ENCODE measurements around the gene LRRK1. TPM values are rescaled to one million over a fixed set of nuclear protein-coding genes. Genes with fewer than 3 reads are reported as not detected.

The LRRK1 gene
- total RNA-seq, 4 donors from 2014 or later = 7.1 to 29.3 (median 8.5) TPM

- 42 to 72% methylated on average over 6 to 17 of the region's 36 CpGs for WGBS, 2 donors
- no peak for TF ChIP-seq POLR2A (IDR thresholded peaks at IDR 0.05)
- TF ChIP-seq, protein P1, sequence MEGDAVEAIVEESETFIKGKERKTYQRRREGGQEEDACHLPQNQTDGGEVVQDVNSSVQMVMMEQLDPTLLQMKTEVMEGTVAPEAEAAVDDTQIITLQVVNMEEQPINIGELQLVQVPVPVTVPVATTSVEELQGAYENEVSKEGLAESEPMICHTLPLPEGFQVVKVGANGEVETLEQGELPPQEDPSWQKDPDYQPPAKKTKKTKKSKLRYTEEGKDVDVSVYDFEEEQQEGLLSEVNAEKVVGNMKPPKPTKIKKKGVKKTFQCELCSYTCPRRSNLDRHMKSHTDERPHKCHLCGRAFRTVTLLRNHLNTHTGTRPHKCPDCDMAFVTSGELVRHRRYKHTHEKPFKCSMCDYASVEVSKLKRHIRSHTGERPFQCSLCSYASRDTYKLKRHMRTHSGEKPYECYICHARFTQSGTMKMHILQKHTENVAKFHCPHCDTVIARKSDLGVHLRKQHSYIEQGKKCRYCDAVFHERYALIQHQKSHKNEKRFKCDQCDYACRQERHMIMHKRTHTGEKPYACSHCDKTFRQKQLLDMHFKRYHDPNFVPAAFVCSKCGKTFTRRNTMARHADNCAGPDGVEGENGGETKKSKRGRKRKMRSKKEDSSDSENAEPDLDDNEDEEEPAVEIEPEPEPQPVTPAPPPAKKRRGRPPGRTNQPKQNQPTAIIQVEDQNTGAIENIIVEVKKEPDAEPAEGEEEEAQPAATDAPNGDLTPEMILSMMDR (IDR thresholded peaks at IDR 0.05) = no peak
- DNase-seq = no peak
- Histone ChIP-seq H3K4me1 (peaks cover 7 to 10% of the 10 kb centered on the region in 2 donors), H3K27me3 (peaks cover 3% of the 10 kb centered on the region), H3K36me3 (no peaks in the 10 kb centered on the region), H3K9me3 (no peaks in the 10 kb centered on the region), H3K4me3 (replicated peaks in 1 of 3) (peak overlapping the region in 2 of 3 donors; percentile 10 to 26), H3K27ac (no peak overlapping the region)
- intact Hi-C loops (cut with DNase I) = no loop called here
These were observed 53.8 kb downstream of the LRRK1 start for GRCh38 chr15:100972975-100973350.

GRCh38 chr15:100973351-100974111, 54.4 kb downstream of the LRRK1 start:
- Histone ChIP-seq H3K4me3 (replicated peaks in 1 of 3) (peak overlapping the region in 2 of 3 donors; percentile 10 to 26), H3K9me3 (no peaks in the 10 kb centered on the region), H3K4me1 (peaks cover 7 to 10% of the 10 kb centered on the region in 2 donors), H3K27ac (no peak overlapping the region), H3K27me3 (peaks cover 3% of the 10 kb centered on the region), H3K36me3 (no peaks in the 10 kb centered on the region)
- 11 to 54% methylated on average over 23 to 45 of the region's 90 CpGs for WGBS, 2 donors
- intact Hi-C loops (cut with DNase I) = no loop called here
- DNase-seq = peak; percentile 39 to 42
- TF ChIP-seq, protein P1 (IDR thresholded peaks at IDR 0.05) = peak in 2 of 6 experiments; percentile 7 to 9
- TF ChIP-seq POLR2A (IDR thresholded peaks at IDR 0.05) = no peak

GRCh38 chr15:100975043-100975442, 55.9 kb downstream of the LRRK1 start:
- intact Hi-C loops (cut with DNase I) = no loop called here
- TF ChIP-seq, protein P1 (IDR thresholded peaks at IDR 0.05) = no peak
- TF ChIP-seq POLR2A (IDR thresholded peaks at IDR 0.05) = no peak

DNA sequence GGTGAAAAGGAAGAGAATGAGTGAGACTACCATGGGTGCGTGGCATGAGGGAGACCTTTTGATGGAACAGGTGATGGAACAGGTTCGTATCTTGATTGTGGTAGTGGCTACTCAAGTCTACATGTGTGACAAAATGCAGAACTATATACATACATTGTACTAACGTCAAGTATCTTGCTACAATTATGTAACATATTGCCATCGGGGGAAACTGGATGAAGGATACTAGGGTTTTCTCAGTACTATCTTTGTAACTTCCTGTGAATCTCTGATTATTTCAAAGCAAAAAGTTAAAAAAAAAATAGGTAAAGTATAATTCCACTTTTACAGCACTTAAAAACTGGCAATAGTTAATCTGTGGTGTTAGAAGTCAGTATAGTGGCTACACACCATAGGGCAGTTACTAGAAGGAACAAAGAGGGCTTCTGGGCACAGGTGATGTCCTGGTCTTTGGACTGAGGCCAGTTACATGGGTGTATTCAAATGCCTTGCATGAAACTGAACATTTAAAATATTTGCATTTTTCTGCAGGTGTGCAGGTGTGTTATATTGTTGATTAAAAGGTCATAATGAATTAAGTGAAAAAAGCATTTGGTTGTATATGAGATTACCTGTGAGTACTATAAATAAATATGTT, 61.4 kb downstream of the LRRK1 start:
- Histone ChIP-seq H3K27me3 (no peaks in the 10 kb centered on the region), H3K36me3 (no peaks in the 10 kb centered on the region), H3K4me3 (replicated peaks in 1 of 3) (no peak overlapping the region), H3K4me1 (peaks cover 3 to 24% of the 10 kb centered on the region in 2 donors), H3K27ac (no peak overlapping the region), H3K9me3 (no peaks in the 10 kb centered on the region)
- 79 to 95% methylated on average over 4 of the region's 4 CpGs for WGBS, 2 donors
- no peak for DNase-seq
- TF ChIP-seq POLR2A (IDR thresholded peaks at IDR 0.05) = no peak
- TF ChIP-seq, protein P1 (IDR thresholded peaks at IDR 0.05) = no peak
- intact Hi-C loops (cut with DNase I) = no loop called here

More at GRCh38 chr15:100975043-100975442, 55.9 kb downstream of the LRRK1 start:
- Histone ChIP-seq H3K4me1 (peaks cover 7 to 10% of the 10 kb centered on the region in 2 donors), H3K36me3 (no peaks in the 10 kb centered on the region), H3K27me3 (peaks cover 3% of the 10 kb centered on the region), H3K9me3 (no peaks in the 10 kb centered on the region), H3K4me3 (replicated peaks in 1 of 3) (no peak overlapping the region), H3K27ac (no peak overlapping the region)
- DNase-seq = no peak
- WGBS, 2 donors = 85 to 97% methylated on average over 4 of the region's 4 CpGs

- Histone ChIP-seq H3K27me3 (no peaks in the 10 kb centered on the region), H3K36me3 (no peaks in the 10 kb centered on the region), H3K9me3 (no peaks in the 10 kb centered on the region), H3K27ac (no peak overlapping the region), H3K4me3 (replicated peaks in 1 of 3) (no peak overlapping the region), H3K4me1 (peaks cover 3 to 24% of the 10 kb centered on the region in 2 donors)
- peak; percentile 17 to 26 for DNase-seq
- intact Hi-C loops (cut with DNase I) = no loop called here
- TF ChIP-seq, protein P1 (IDR thresholded peaks at IDR 0.05) = no peak
- no peak for TF ChIP-seq POLR2A (IDR thresholded peaks at IDR 0.05)
- whole genome bisulfite sequencing, 2 donors = 50 to 59% methylated on average over 4 of the region's 4 CpGs
These were observed 61.9 kb downstream of the LRRK1 start for GRCh38 chr15:100981086-100981485.

Measured in thyroid gland (tissue), 4 donors.